Upper lobe of left lung (tissue), 6 donors: Measurements from ENCODE around the gene TAX1BP3. TPM values are rescaled to one million over a fixed set of nuclear protein-coding genes. Genes with fewer than 3 reads are reported as not detected.

ENCODE experiments used
- ATAC-seq, 2 donors: fragments of 200-7000 bp; cut with Tn5 transposase; one replicate each; pipeline ENCODE4 v1.9.1; 2022; ENCODE audit warnings: mild to moderate bottlenecking in 2 of 2, moderate library complexity in 2 of 2; ENCODE audit not compliant: low FRiP score in 2 of 2
- DNase-seq, 2 donors: peaks; one replicate each; pipeline ENCODE4 v3.0.0-alpha.2; 2019 to 2020
- H3K27ac ChIP-seq, 4 donors: fragments of 200-600 bp; sonication (generic); one replicate each; pipeline ENCODE4 v1.5.1; 2016 to 2019
- H3K27me3 ChIP-seq, 4 donors: fragments of 200-600 bp; sonication (generic); one replicate each; pipeline ENCODE4 v1.5.1; 2017 to 2019
- H3K36me3 ChIP-seq, 4 donors: fragments of 200-600 bp; sonication (generic); one replicate each; pipeline ENCODE4 v1.5.1; 2016 to 2019
- H3K4me1 ChIP-seq, 4 donors: fragments of 200-600 bp; sonication (generic); one replicate each; pipeline ENCODE4 v1.5.1; 2018 to 2019
- H3K4me3 ChIP-seq, 4 donors: fragments of 200-600 bp; sonication (generic); one replicate each; pipeline ENCODE4 v1.5.1; 2017 to 2019; ENCODE audit warnings: mild to moderate bottlenecking in 2 of 4, moderate library complexity in 1 of 4
- H3K9me3 ChIP-seq, 4 donors: fragments of 200-600 bp; sonication (generic); one replicate each; pipeline ENCODE4 v1.5.1; 2018 to 2019
- EP300 ChIP-seq, 4 donors: sonication (generic); formaldehyde crosslinking; IDR thresholded peaks; one replicate each; pipeline ENCODE4 v1.5.1; 2017; ENCODE audit warnings: antibody characterized with exemption in 4 of 4, control low read depth in 2 of 4
- POLR2A ChIP-seq, 4 donors: fragments of 450-650 bp; IDR thresholded peaks; one replicate each; pipeline ENCODE4 v1.5.1; 2016 to 2017; ENCODE audit warnings: antibody characterized with exemption in 4 of 4, mild to moderate bottlenecking in 2 of 4
- POLR2AphosphoS5 ChIP-seq, 2 donors: sonication (generic); formaldehyde crosslinking; IDR thresholded peaks; one replicate each; pipeline ENCODE4 v1.5.1; 2017; ENCODE audit warnings: antibody characterized with exemption in 2 of 2
- WGBS, 2 donors: methylation state at CpG; one replicate each; pipeline ENCODE4 v1.1.5; 2017 to 2018; 5-methylcytosine and 5-hydroxymethylcytosine counted together
- total RNA-seq, 6 donors: library from RNA; depleted of rRNA in 4 of 6; stranded (reverse); fragments of >200 nt in 4 of 6; gene quantifications; one replicate each; pipeline versions ENCODE4 v1.1.0 to v1.2.1, GENCODE V29; 2016 to 2021
- TF ChIP-seq, protein P1 (sequence below), 6 experiments: fragments of 450-650 bp in 4 of 6; fragments of 200-600 bp in 2 of 6; sonication (generic) in 2 of 6; IDR thresholded peaks; one replicate each; pipeline ENCODE4 v1.5.1; 2016 to 2019; ENCODE audit warnings: antibody characterized with exemption in 6 of 6
- donor health status: DM: no; HTN: no; CAD: no; lungs with moderate emphysema.
- donor health status: DM: no; HTN: yes; CAD: no; lungs with severe emphysema.

Gene TAX1BP3, protein sequence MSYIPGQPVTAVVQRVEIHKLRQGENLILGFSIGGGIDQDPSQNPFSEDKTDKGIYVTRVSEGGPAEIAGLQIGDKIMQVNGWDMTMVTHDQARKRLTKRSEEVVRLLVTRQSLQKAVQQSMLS
- 100 to 1,000 TPM in 4 of 6 donors, 10 to 100 TPM in 2; 49.2 to 200 (median 126) TPM for total RNA-seq

GRCh38 chr17:3668279-3669084 lies at the start of gene TAX1BP3, which contains the start of gene EMC6:
TAX1BP3 (minus strand) TSS chr17:3668578; CDS start chr17:3668526, 52 bp downstream.
EMC6 (plus strand) TSS chr17:3668812; CDS start chr17:3669147, 335 bp downstream.
- Histone ChIP-seq H3K4me3 (peak within 1 kb of the TSS; percentile 87 to 100 (median 94)), H3K27ac (peak within 1 kb of the TSS; percentile 88 to 97 (median 94)), H3K9me3 (no peaks in the 10 kb centered on the region), H3K4me1 (peaks cover 30 to 36% (median 31%) of the 10 kb centered on the region in 4 donors), H3K36me3 (peaks cover 2 to 28% (median 14%) of the 10 kb centered on the region in 4 donors), H3K27me3 (no peaks in the 10 kb centered on the region)
- 0% methylated on average over 12 to 21 of the region's 89 CpGs for WGBS, 2 donors
- ATAC-seq (peak; percentile 96 to 97), DNase-seq (peak; percentile 99 to 100)
- TF ChIP-seq POLR2AphosphoS5 (IDR thresholded peaks at IDR 0.05) (peak; percentile 72 to 97), POLR2A (IDR thresholded peaks at IDR 0.05) (peak in 3 of 4 donors; percentile 86 to 95 (median 90)), EP300 (IDR thresholded peaks at IDR 0.05) (no peak)
- TF ChIP-seq, protein P1, sequence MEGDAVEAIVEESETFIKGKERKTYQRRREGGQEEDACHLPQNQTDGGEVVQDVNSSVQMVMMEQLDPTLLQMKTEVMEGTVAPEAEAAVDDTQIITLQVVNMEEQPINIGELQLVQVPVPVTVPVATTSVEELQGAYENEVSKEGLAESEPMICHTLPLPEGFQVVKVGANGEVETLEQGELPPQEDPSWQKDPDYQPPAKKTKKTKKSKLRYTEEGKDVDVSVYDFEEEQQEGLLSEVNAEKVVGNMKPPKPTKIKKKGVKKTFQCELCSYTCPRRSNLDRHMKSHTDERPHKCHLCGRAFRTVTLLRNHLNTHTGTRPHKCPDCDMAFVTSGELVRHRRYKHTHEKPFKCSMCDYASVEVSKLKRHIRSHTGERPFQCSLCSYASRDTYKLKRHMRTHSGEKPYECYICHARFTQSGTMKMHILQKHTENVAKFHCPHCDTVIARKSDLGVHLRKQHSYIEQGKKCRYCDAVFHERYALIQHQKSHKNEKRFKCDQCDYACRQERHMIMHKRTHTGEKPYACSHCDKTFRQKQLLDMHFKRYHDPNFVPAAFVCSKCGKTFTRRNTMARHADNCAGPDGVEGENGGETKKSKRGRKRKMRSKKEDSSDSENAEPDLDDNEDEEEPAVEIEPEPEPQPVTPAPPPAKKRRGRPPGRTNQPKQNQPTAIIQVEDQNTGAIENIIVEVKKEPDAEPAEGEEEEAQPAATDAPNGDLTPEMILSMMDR (IDR thresholded peaks at IDR 0.05) = peak in 2 of 6 experiments; percentile 22 to 23

DNA sequence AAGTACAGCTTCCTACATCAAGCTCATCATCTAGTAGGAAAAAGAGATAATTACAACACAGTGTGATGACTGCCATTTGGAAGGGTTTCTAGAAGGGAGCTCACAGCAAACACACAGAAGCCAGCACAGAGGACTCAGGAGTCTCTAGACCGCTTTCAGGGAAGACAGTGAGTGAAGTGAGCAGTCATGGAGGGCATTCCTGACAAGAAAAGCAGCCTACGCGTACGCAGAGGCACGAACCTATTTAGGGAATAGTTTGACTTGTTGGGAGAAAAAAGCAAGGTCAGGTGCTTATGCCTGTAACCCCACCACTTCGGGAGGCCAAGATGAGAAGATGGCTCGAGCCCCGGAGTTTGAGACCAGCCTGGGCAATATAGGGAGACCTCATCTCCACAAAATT lies 46.9 kb upstream of the TAX1BP3 start:
- Histone ChIP-seq H3K27me3 (no peaks in the 10 kb centered on the region), H3K4me1 (peaks cover 5 to 23% (median 16%) of the 10 kb centered on the region in 4 donors), H3K27ac (no peak overlapping the region), H3K9me3 (no peaks in the 10 kb centered on the region), H3K4me3 (no peak overlapping the region), H3K36me3 (peaks cover 28 to 61% (median 56%) of the 10 kb centered on the region in 4 donors)
- ATAC-seq = no peak
- WGBS, 2 donors = 81 to 97% methylated on average over 8 of the region's 8 CpGs
- no peak for DNase-seq
- no peak for TF ChIP-seq EP300 (IDR thresholded peaks at IDR 0.05)
- TF ChIP-seq, protein P1 (IDR thresholded peaks at IDR 0.05) = no peak
- TF ChIP-seq POLR2AphosphoS5 (IDR thresholded peaks at IDR 0.05) = no peak
- no peak for TF ChIP-seq POLR2A (IDR thresholded peaks at IDR 0.05)

- Histone ChIP-seq H3K9me3 (no peaks in the 10 kb centered on the region), H3K4me3 (no peak overlapping the region), H3K4me1 (peaks cover 0 to 10% (median 2%) of the 10 kb centered on the region in 4 donors), H3K36me3 (peaks cover 26 to 55% (median 48%) of the 10 kb centered on the region in 4 donors), H3K27ac (no peak overlapping the region), H3K27me3 (no peaks in the 10 kb centered on the region)
- TF ChIP-seq POLR2A (IDR thresholded peaks at IDR 0.05) (no peak), POLR2AphosphoS5 (IDR thresholded peaks at IDR 0.05) (no peak), EP300 (IDR thresholded peaks at IDR 0.05) (no peak)
- TF ChIP-seq, protein P1 (IDR thresholded peaks at IDR 0.05) = no peak
- no peak for ATAC-seq
- 72 to 76% methylated on average over 13 of the region's 13 CpGs for WGBS, 2 donors
- DNase-seq = no peak
Observed at GRCh38 chr17:3712811-3713463, 44.6 kb upstream of the TAX1BP3 start.

DNA sequence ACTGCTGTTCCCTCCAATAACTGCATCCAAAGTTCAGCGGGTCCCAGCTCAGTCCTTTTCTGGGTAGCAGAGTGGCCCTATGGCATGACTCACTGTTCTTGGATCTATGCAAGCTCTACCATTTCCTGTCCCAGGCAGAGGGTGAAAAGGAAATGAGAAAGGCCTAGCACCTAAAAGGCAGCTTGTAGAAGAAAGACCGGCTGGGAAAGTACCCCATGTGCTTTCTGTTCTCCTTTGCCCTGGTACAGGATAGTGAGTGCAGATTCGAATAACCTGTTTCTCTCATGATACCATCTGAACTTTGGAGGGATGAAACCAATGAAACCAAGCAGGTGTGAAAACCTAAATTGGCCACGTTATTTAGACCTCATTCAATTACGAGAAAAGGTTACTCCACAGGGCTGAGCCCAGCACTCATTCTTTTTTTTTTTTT lies 42.6 kb upstream of the TAX1BP3 start:
- TF ChIP-seq POLR2A (IDR thresholded peaks at IDR 0.05) = peak in 1 of 4 donors; percentile 10
- TF ChIP-seq, protein P1 (IDR thresholded peaks at IDR 0.05) = no peak
- TF ChIP-seq POLR2AphosphoS5 (IDR thresholded peaks at IDR 0.05) = peak in 1 of 2 donors; percentile 24
- TF ChIP-seq EP300 (IDR thresholded peaks at IDR 0.05) = no peak
- DNase-seq (peak in 1 of 2 donors; percentile 52), ATAC-seq (peak; percentile 43 to 66)
- Histone ChIP-seq H3K27me3 (no peaks in the 10 kb centered on the region), H3K27ac (peak overlapping the region in 1 of 4 donors; percentile 7), H3K9me3 (no peaks in the 10 kb centered on the region), H3K4me1 (peaks cover 0 to 10% (median 2%) of the 10 kb centered on the region in 4 donors), H3K36me3 (peaks cover 13 to 40% (median 29%) of the 10 kb centered on the region in 4 donors), H3K4me3 (no peak overlapping the region)
- WGBS, 2 donors = 45 to 66% methylated on average over 5 of the region's 5 CpGs
